ENCODE measurements around the gene DGKQ.

DNA sequence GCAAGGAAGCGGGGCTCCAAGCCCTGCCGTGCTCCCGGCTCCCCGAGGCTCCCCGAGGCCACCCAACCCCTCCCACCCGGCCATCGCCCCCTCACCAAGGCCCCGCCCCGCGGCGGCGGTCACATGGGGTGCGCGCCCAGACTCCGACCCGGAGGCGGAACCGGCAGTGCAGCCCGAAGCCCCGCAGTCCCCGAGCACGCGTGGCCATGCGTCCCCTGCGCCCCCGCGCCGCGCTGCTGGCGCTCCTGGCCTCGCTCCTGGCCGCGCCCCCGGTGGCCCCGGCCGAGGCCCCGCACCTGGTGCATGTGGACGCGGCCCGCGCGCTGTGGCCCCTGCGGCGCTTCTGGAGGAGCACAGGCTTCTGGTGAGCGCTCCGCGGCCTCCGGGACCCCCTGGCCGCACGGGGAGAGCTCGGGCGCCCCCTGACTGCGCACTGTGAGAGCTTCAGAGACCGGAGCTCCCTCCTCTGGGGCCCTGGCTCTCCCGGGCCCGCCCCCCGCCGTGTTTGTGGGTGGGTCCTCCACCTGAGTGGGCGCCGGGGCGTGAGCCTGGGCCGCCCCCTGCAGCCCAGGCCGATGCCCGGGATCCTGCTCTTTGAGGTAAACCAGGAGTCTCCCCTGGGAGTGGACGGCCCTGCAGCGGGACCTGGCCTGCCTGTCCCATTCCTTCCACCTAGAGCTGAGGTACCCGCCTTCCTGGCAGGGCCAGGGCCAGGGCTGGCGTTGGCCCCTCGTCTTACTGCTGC is 13.7 kb upstream of the DGKQ start, which contains the start of gene IDUA:
- TF ChIP-seq, protein P1, sequence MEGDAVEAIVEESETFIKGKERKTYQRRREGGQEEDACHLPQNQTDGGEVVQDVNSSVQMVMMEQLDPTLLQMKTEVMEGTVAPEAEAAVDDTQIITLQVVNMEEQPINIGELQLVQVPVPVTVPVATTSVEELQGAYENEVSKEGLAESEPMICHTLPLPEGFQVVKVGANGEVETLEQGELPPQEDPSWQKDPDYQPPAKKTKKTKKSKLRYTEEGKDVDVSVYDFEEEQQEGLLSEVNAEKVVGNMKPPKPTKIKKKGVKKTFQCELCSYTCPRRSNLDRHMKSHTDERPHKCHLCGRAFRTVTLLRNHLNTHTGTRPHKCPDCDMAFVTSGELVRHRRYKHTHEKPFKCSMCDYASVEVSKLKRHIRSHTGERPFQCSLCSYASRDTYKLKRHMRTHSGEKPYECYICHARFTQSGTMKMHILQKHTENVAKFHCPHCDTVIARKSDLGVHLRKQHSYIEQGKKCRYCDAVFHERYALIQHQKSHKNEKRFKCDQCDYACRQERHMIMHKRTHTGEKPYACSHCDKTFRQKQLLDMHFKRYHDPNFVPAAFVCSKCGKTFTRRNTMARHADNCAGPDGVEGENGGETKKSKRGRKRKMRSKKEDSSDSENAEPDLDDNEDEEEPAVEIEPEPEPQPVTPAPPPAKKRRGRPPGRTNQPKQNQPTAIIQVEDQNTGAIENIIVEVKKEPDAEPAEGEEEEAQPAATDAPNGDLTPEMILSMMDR (IDR thresholded peaks at IDR 0.05): peak; percentile 66
- TF ChIP-seq ZFX (IDR thresholded peaks at IDR 0.05; ENCODE audit: borderline replicate concordance): no peak

Measured in 22Rv1 (cell line).